Astrocyte (in vitro differentiated cells and primary cell): ENCODE measurements around the gene PSKH1.

Experiments
- EZH2 ChIP-seq: IDR thresholded peaks from 2 replicates; pipeline ENCODE4 v1.6.1; 2012; ENCODE audit warnings: mild to moderate bottlenecking, low read length, inconsistent platforms; ENCODE audit not compliant: insufficient read depth
- TF ChIP-seq, protein P1 (sequence below): IDR thresholded peaks from 2 replicates; pipeline ENCODE4 v1.5.1; 2011; ENCODE audit warnings: low read depth, mild to moderate bottlenecking, inconsistent platforms, low read length, moderate library complexity; ENCODE audit not compliant: insufficient read depth

GRCh38 chr16:67871256-67871655 is 21.8 kb upstream of the PSKH1 start:
- TF ChIP-seq, protein P1, sequence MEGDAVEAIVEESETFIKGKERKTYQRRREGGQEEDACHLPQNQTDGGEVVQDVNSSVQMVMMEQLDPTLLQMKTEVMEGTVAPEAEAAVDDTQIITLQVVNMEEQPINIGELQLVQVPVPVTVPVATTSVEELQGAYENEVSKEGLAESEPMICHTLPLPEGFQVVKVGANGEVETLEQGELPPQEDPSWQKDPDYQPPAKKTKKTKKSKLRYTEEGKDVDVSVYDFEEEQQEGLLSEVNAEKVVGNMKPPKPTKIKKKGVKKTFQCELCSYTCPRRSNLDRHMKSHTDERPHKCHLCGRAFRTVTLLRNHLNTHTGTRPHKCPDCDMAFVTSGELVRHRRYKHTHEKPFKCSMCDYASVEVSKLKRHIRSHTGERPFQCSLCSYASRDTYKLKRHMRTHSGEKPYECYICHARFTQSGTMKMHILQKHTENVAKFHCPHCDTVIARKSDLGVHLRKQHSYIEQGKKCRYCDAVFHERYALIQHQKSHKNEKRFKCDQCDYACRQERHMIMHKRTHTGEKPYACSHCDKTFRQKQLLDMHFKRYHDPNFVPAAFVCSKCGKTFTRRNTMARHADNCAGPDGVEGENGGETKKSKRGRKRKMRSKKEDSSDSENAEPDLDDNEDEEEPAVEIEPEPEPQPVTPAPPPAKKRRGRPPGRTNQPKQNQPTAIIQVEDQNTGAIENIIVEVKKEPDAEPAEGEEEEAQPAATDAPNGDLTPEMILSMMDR: no peak
- no peak for TF ChIP-seq EZH2
